ENCODE measurements around the gene TBC1D22A. TPM values are rescaled to one million over a fixed set of nuclear protein-coding genes. Genes with fewer than 3 reads are reported as not detected.

The TBC1D22A gene
- total RNA-seq, 2 donors from 2014 or later, result 21.0 to 27.9 TPM

DNA sequence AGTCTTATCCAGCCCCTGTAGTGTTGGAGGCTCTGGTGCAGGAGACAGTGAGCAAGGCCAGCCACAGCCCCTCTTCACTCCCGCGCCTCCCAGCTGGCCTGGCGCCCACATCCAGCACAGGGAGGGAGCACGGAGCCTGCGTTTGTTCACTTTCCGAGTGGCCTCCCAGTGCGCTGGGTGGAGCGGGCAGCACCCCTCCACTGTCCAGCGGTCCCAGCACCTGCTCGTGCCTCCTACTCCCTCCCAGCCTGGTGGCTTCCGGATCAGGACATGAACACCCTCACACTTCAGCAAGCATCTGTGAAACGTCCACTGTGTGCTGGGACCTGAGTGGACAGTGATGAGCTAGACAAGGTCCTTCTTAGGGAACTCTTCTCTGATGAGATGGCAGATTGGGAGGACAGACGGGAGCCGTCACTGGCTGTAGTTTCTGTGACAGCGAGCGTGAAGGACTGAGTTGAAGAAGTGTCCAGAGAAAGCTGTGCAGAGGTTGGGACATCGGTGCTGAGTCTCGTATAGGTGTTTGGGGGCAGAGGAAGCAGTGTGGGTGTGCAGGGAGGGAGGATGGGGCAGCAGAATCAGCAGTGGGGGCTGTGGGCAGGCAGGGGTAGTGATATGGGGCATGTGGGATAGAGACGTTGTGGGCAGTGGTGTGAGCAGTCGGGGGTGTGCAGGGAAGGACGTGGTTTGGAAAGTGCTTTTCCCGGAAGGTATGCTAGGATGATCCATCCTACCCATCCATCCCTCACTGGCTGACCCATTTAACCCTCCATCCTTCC lies 256.8 kb downstream of the TBC1D22A start:
- Mint-ChIP-seq H3K27ac (no peak overlapping the region), H3K4me1 (no peaks in the 10 kb centered on the region), H3K36me3 (ENCODE audit: low read depth) (peaks cover 47% of the 10 kb centered on the region), H3K27me3 (ENCODE audit: insufficient read depth) (no peaks in the 10 kb centered on the region), H3K9me3 (peaks cover 30% of the 10 kb centered on the region), H3K4me3 (no peak overlapping the region)
- TF ChIP-seq, protein P1, sequence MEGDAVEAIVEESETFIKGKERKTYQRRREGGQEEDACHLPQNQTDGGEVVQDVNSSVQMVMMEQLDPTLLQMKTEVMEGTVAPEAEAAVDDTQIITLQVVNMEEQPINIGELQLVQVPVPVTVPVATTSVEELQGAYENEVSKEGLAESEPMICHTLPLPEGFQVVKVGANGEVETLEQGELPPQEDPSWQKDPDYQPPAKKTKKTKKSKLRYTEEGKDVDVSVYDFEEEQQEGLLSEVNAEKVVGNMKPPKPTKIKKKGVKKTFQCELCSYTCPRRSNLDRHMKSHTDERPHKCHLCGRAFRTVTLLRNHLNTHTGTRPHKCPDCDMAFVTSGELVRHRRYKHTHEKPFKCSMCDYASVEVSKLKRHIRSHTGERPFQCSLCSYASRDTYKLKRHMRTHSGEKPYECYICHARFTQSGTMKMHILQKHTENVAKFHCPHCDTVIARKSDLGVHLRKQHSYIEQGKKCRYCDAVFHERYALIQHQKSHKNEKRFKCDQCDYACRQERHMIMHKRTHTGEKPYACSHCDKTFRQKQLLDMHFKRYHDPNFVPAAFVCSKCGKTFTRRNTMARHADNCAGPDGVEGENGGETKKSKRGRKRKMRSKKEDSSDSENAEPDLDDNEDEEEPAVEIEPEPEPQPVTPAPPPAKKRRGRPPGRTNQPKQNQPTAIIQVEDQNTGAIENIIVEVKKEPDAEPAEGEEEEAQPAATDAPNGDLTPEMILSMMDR (conservative IDR thresholded peaks at IDR 0.05), result no peak
- Histone ChIP-seq H3K9me3 (ENCODE audit: control insufficient read depth, low read length) (peaks cover 24% of the 10 kb centered on the region), H3K27ac (ENCODE audit: low read depth, low read length) (no peak overlapping the region), H3K27me3 (ENCODE audit: control insufficient read depth, insufficient read depth, low read length, poor library complexity, severe bottlenecking) (no peaks in the 10 kb centered on the region), H3K4me1 (ENCODE audit: control insufficient read depth, insufficient read depth, low read length) (no peaks in the 10 kb centered on the region), H3K9ac (ENCODE audit: extremely low read depth, low read length, poor library complexity, severe bottlenecking) (no peak overlapping the region), H3K36me3 (ENCODE audit: control insufficient read depth, insufficient read depth, low read length) (peaks cover 15% of the 10 kb centered on the region), H3K4me3 (ENCODE audit: low read length) (no peak overlapping the region)
- 90 to 94% methylated on average over 8 to 20 of the region's 22 CpGs for WGBS, 2 experiments (ENCODE audit: insufficient coverage in 1 of 2, insufficient read length in 1 of 2)
- no peak for DNase-seq

DNA sequence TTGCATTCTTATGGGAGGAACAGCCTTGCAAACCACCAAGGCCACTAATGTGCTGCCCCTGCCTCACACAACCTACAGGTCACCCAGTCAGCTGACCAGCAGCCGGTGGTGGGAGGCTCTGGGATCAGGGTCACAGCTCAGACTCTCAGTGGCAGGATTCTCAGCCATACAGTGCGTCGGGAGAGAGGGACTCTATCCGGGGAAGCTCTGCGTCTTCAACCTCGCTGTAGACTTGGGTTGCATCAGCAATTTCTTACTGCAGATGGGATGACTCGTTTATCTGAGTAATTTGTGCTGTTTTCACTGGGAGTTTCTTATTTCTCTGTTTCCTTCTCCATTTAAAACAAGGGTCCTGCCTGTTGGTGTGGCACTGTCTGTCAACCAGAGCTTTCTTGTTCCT lies 257.7 kb downstream of the TBC1D22A start:
- Histone ChIP-seq H3K9me3 (ENCODE audit: control insufficient read depth, low read length) (peaks cover 24% of the 10 kb centered on the region), H3K36me3 (ENCODE audit: control insufficient read depth, insufficient read depth, low read length) (peaks cover 15% of the 10 kb centered on the region), H3K27ac (ENCODE audit: low read depth, low read length) (no peak overlapping the region), H3K4me3 (ENCODE audit: low read length) (no peak overlapping the region), H3K9ac (ENCODE audit: extremely low read depth, low read length, poor library complexity, severe bottlenecking) (no peak overlapping the region), H3K27me3 (ENCODE audit: control insufficient read depth, insufficient read depth, low read length, poor library complexity, severe bottlenecking) (no peaks in the 10 kb centered on the region), H3K4me1 (ENCODE audit: control insufficient read depth, insufficient read depth, low read length) (no peaks in the 10 kb centered on the region)
- H3K36me3 Mint-ChIP-seq (ENCODE audit: low read depth), result peaks cover 51% of the 10 kb centered on the region
- no peak overlapping the region for H3K4me3 Mint-ChIP-seq
- peaks cover 30% of the 10 kb centered on the region for H3K9me3 Mint-ChIP-seq
- H3K27me3 Mint-ChIP-seq (ENCODE audit: insufficient read depth), result no peaks in the 10 kb centered on the region
- TF ChIP-seq, protein P1 (conservative IDR thresholded peaks at IDR 0.05), result no peak
- no peaks in the 10 kb centered on the region for H3K4me1 Mint-ChIP-seq
- DNase-seq, result no peak
- H3K27ac Mint-ChIP-seq, result no peak overlapping the region
- WGBS, 2 experiments (ENCODE audit: insufficient coverage in 1 of 2, insufficient read length in 1 of 2), result 93 to 95% methylated on average over 6 to 7 of the region's 7 CpGs

DNA sequence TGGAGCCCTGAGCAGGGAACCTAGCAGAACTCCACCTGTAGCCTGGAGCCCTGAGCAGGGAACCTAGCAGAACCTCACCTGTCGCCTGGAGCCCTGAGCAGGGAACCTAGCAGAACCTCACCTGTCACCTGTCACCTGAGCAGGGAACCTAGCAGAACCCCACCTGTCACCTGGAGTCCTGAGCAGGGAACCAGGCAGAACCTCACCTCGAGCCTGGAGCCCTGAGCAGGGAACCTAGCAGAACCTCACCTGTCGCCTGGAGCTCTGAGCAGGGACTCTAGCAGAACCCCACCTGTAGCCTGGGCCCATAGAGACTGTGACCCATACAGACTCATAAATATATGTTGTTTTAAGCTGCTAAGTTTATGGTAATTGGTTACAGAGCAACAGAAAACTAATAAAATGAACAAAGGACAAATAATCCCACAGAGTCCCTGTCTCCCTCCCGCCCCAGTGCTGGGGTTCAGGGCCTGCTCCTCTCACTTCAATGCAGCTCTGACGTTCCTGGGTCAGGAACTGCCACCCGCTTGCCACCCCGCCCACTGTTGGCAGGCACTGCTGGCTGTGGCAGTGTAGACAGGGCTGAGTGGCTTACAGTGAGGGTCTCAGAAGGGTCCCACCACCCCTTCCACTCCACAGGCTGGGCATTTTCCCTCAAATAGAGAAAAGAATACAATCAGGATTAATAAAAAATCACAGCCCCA lies 259.1 kb downstream of the TBC1D22A start:
- peaks cover 54% of the 10 kb centered on the region for H3K36me3 Mint-ChIP-seq (ENCODE audit: low read depth)
- TF ChIP-seq, protein P1 (conservative IDR thresholded peaks at IDR 0.05), result no peak
- no peak overlapping the region for H3K4me3 Mint-ChIP-seq
- peaks cover 30% of the 10 kb centered on the region for H3K9me3 Mint-ChIP-seq
- H3K9me3 ChIP-seq (ENCODE audit: control insufficient read depth, low read length), result peaks cover 24% of the 10 kb centered on the region
- WGBS, 2 experiments (ENCODE audit: insufficient coverage in 1 of 2, insufficient read length in 1 of 2), result 89 to 100% methylated on average over 3 to 7 of the region's 7 CpGs
- no peak for DNase-seq
- H3K27ac Mint-ChIP-seq, result no peak overlapping the region
- H3K27me3 ChIP-seq (ENCODE audit: control insufficient read depth, insufficient read depth, low read length, poor library complexity, severe bottlenecking), result no peaks in the 10 kb centered on the region
- no peak overlapping the region for H3K27ac ChIP-seq (ENCODE audit: low read depth, low read length)
- H3K4me1 ChIP-seq (ENCODE audit: control insufficient read depth, insufficient read depth, low read length), result no peaks in the 10 kb centered on the region
- peaks cover 15% of the 10 kb centered on the region for H3K36me3 ChIP-seq (ENCODE audit: control insufficient read depth, insufficient read depth, low read length)
- H3K27me3 Mint-ChIP-seq (ENCODE audit: insufficient read depth), result no peaks in the 10 kb centered on the region
- H3K4me1 Mint-ChIP-seq, result no peaks in the 10 kb centered on the region
- H3K4me3 ChIP-seq (ENCODE audit: low read length), result peak overlapping the region; percentile 56
- H3K9ac ChIP-seq (ENCODE audit: extremely low read depth, low read length, poor library complexity, severe bottlenecking), result no peak overlapping the region

Measured in endodermal cell (in vitro differentiated cells).